Sigmoid colon (tissue), 7 donors: ENCODE measurements around the gene TGFBR2. TPM values are rescaled to one million over a fixed set of nuclear protein-coding genes. Genes with fewer than 3 reads are reported as not detected.

Experiments
- DNase-seq: peaks from one replicate; pipeline ENCODE4 v3.0.0-alpha.2; 2019
- H3K27ac ChIP-seq, 4 donors: fragments of 200-600 bp; sonication (generic); one replicate each; pipeline ENCODE4 v1.5.1; 2016 to 2019; ENCODE audit warnings: mild to moderate bottlenecking in 1 of 4
- H3K27me3 ChIP-seq, 3 donors: fragments of 200-600 bp; sonication (generic); one replicate each; pipeline ENCODE4 v1.5.1; 2019; ENCODE audit warnings: mild to moderate bottlenecking in 1 of 3
- H3K36me3 ChIP-seq, 4 donors: fragments of 200-600 bp; sonication (generic); one replicate each; pipeline ENCODE4 v1.5.1; 2016 to 2019
- H3K4me1 ChIP-seq, 4 donors: fragments of 200-600 bp; sonication (generic); one replicate each; pipeline ENCODE4 v1.5.1; 2017 to 2019
- H3K4me3 ChIP-seq, 4 donors: fragments of 200-600 bp; sonication (generic); one replicate each; pipeline ENCODE4 v1.5.1; 2017 to 2019; ENCODE audit warnings: mild to moderate bottlenecking in 2 of 4, moderate library complexity in 1 of 4
- H3K9me3 ChIP-seq, 4 donors: fragments of 200-600 bp in 3 of 4; sonication (generic) in 3 of 4; one replicate each; pipeline versions ENCODE4 v1.5.1 to v1.6.1; 2013 to 2019
- CTCF ChIP-seq, 4 experiments: fragments of 450-650 bp in 3 of 4; fragments of 200-600 bp in 1 of 4; IDR thresholded peaks; one replicate each; pipeline ENCODE4 v1.5.1; 2016 to 2019; ENCODE audit warnings: antibody characterized with exemption in 4 of 4, mild to moderate bottlenecking in 3 of 4, moderate library complexity in 2 of 4
- EP300 ChIP-seq, 4 donors: sonication (generic); formaldehyde crosslinking; IDR thresholded peaks; one replicate each; pipeline ENCODE4 v1.6.1; 2017; ENCODE audit warnings: antibody characterized with exemption in 4 of 4
- POLR2A ChIP-seq, 2 donors: fragments of 450-650 bp; IDR thresholded peaks; one replicate each; pipeline ENCODE4 v1.6.1; 2016; ENCODE audit warnings: antibody characterized with exemption in 2 of 2, mild to moderate bottlenecking in 2 of 2, moderate library complexity in 2 of 2
- POLR2AphosphoS5 ChIP-seq, 4 donors: sonication (generic); formaldehyde crosslinking; IDR thresholded peaks; one replicate each; pipeline ENCODE4 v1.6.1; 2017; ENCODE audit warnings: antibody characterized with exemption in 4 of 4
- WGBS, 2 donors: extraction: QIAGEN DNeasy Blood & Tissue Kit; methylation state at CpG; one replicate each; pipeline ENCODE4 v1.1.7; 2013; 5-methylcytosine and 5-hydroxymethylcytosine counted together
- intact Hi-C: fragments of 100-400 bp; cut with DNase I; formaldehyde crosslinking; loops from one replicate; pipeline ENCODE4 v1.15.1; 2023
- polyA plus RNA-seq, 3 donors: library from polyadenylated mRNA; stranded (reverse); fragments of 200-250 nt; gene quantifications; one replicate each; pipeline ENCODE4 v1.2.3, GENCODE V29; 2013
- total RNA-seq, 4 donors: library from RNA; depleted of rRNA; stranded (reverse); fragments of >200 nt; gene quantifications; one replicate each; pipeline ENCODE4 v1.1.0, GENCODE V29; 2016
- donor health status: healthy with polysubstance abuse.
- donor health status: Bipolar disorder and iron deficiency.
- donor health status: healthy.

The TGFBR2 gene
- total and polyA plus RNA-seq, 7 donors = 9.9 to 243 (median 215) TPM

GRCh38 chr3:30643763-30644462, 37.5 kb downstream of the TGFBR2 start:
- H3K27ac ChIP-seq = peak overlapping the region; percentile 59 to 75 (median 74)
- no peak for TF ChIP-seq POLR2A (IDR thresholded peaks at IDR 0.05)
- TF ChIP-seq EP300 (IDR thresholded peaks at IDR 0.05) = no peak
- TF ChIP-seq CTCF (IDR thresholded peaks at IDR 0.05) = no peak
- no peak for TF ChIP-seq POLR2AphosphoS5 (IDR thresholded peaks at IDR 0.05)
- 60 to 90% methylated on average over 7 of the region's 7 CpGs for WGBS, 2 donors
- H3K9me3 ChIP-seq = no peaks in the 10 kb centered on the region
- intact Hi-C loops = no loop called here
- peaks cover 14 to 43% (median 33%) of the 10 kb centered on the region in 4 donors for H3K36me3 ChIP-seq
- DNase-seq = no peak
- H3K4me3 ChIP-seq = no peak overlapping the region
- H3K27me3 ChIP-seq = no peaks in the 10 kb centered on the region
- peaks cover 0 to 84% (median 74%) of the 10 kb centered on the region in 4 donors for H3K4me1 ChIP-seq

GRCh38 chr3:30644615-30645014, 38.2 kb downstream of the TGFBR2 start:
- intact Hi-C loops = no loop called here
- peak; percentile 48 to 77 (median 61) for TF ChIP-seq POLR2AphosphoS5 (IDR thresholded peaks at IDR 0.05)
- no peak for TF ChIP-seq EP300 (IDR thresholded peaks at IDR 0.05)
- no peaks in the 10 kb centered on the region for H3K27me3 ChIP-seq
- no peak overlapping the region for H3K4me3 ChIP-seq
- H3K4me1 ChIP-seq = peaks cover 0 to 84% (median 75%) of the 10 kb centered on the region in 4 donors
- H3K27ac ChIP-seq = peak overlapping the region; percentile 59 to 75 (median 74)
- peak; percentile 92 for DNase-seq
- 17 to 52% methylated on average over 2 of the region's 2 CpGs for WGBS, 2 donors
- H3K9me3 ChIP-seq = no peaks in the 10 kb centered on the region
- H3K36me3 ChIP-seq = peaks cover 17 to 48% (median 35%) of the 10 kb centered on the region in 4 donors

DNA sequence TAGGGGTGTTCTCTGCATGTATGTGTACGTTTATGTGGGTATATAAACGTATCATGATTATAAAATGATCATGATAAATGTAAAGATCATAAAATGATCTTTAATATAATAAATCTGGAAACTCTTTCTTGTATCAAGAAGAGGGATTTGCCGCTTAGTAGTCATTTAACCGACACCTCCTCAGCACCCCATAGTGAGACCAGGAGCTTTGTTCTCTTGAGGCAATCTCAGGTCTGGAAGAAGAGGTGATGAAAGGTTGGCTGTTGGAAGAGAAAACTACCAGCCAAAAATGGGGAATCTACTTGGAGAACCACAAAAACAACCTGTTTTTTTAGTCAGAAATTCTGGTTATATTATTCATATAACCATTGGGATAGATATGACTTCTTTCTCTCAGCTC, 38.7 kb downstream of the TGFBR2 start:
- peaks cover 0 to 84% (median 75%) of the 10 kb centered on the region in 4 donors for H3K4me1 ChIP-seq
- no peak for TF ChIP-seq CTCF (IDR thresholded peaks at IDR 0.05)
- TF ChIP-seq EP300 (IDR thresholded peaks at IDR 0.05) = no peak
- TF ChIP-seq POLR2AphosphoS5 (IDR thresholded peaks at IDR 0.05) = no peak
- H3K27me3 ChIP-seq = no peaks in the 10 kb centered on the region
- H3K27ac ChIP-seq = peak overlapping the region; percentile 59 to 75 (median 74)
- intact Hi-C loops = no loop called here
- no peak overlapping the region for H3K4me3 ChIP-seq
- no peaks in the 10 kb centered on the region for H3K9me3 ChIP-seq
- 56 to 70% methylated on average over 4 of the region's 4 CpGs for WGBS, 2 donors
- no peak for DNase-seq
- H3K36me3 ChIP-seq = peaks cover 17 to 52% (median 36%) of the 10 kb centered on the region in 4 donors

- H3K9me3 ChIP-seq = no peaks in the 10 kb centered on the region
- peaks cover 0 to 72% (median 71%) of the 10 kb centered on the region in 4 donors for H3K4me1 ChIP-seq
- H3K27me3 ChIP-seq = no peaks in the 10 kb centered on the region
- H3K36me3 ChIP-seq = peaks cover 17 to 65% (median 46%) of the 10 kb centered on the region in 4 donors
- 72 to 87% methylated on average over 5 of the region's 5 CpGs for WGBS, 2 donors
- TF ChIP-seq POLR2A (IDR thresholded peaks at IDR 0.05) (no peak), CTCF (IDR thresholded peaks at IDR 0.05) (no peak), EP300 (IDR thresholded peaks at IDR 0.05) (no peak), POLR2AphosphoS5 (IDR thresholded peaks at IDR 0.05) (peak in 2 of 4 donors; percentile 6 to 32)
- DNase-seq = no peak
- H3K27ac ChIP-seq = peak overlapping the region in 2 of 4 donors; percentile 73 to 75
- H3K4me3 ChIP-seq = no peak overlapping the region
- intact Hi-C loops = no loop called here
These were observed 39.9 kb downstream of the TGFBR2 start for GRCh38 chr3:30646181-30646876.
